ENCODE results near the gene SLC25A25. TPM values are rescaled to one million over a fixed set of nuclear protein-coding genes. Genes with fewer than 3 reads are reported as not detected.

Gene SLC25A25
- total RNA-seq, 4 donors from 2014 or later = 21.9 to 42.0 (median 30.8) TPM

DNA sequence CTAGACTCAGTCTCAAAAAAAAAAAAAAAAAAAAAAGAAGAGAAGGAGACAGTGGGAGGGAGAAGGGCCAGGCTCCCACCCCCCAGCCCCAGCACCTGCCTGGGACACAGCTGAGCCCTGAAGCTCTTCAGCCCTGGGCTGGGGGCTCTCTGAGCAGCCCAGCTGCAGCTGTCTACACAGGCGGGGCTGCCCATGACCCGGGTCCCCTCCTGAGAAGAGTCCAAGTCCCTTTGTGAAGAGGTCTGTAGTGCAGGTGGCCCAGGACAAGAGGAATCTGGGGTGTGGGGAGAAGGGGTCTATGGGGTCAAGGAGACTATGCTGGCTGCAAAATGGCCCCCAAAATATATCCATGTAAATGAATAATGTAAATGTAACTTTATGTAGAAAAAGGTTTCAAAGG, 74.6 kb downstream of the SLC25A25 start:
- WGBS, 2 donors = 77 to 92% methylated on average over 2 of the region's 2 CpGs
- TF ChIP-seq, protein P1, sequence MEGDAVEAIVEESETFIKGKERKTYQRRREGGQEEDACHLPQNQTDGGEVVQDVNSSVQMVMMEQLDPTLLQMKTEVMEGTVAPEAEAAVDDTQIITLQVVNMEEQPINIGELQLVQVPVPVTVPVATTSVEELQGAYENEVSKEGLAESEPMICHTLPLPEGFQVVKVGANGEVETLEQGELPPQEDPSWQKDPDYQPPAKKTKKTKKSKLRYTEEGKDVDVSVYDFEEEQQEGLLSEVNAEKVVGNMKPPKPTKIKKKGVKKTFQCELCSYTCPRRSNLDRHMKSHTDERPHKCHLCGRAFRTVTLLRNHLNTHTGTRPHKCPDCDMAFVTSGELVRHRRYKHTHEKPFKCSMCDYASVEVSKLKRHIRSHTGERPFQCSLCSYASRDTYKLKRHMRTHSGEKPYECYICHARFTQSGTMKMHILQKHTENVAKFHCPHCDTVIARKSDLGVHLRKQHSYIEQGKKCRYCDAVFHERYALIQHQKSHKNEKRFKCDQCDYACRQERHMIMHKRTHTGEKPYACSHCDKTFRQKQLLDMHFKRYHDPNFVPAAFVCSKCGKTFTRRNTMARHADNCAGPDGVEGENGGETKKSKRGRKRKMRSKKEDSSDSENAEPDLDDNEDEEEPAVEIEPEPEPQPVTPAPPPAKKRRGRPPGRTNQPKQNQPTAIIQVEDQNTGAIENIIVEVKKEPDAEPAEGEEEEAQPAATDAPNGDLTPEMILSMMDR (IDR thresholded peaks at IDR 0.05) = no peak
- TF ChIP-seq POLR2A (IDR thresholded peaks at IDR 0.05) = no peak
- Histone ChIP-seq H3K27ac (no peak overlapping the region), H3K36me3 (no peaks in the 10 kb centered on the region), H3K4me1 (peaks cover 7 to 14% of the 10 kb centered on the region in 2 donors), H3K9me3 (no peaks in the 10 kb centered on the region), H3K4me3 (replicated peaks in 1 of 3) (no peak overlapping the region), H3K27me3 (no peaks in the 10 kb centered on the region)
- no peak for DNase-seq
- intact Hi-C loops (cut with DNase I) = no loop called here

DNA sequence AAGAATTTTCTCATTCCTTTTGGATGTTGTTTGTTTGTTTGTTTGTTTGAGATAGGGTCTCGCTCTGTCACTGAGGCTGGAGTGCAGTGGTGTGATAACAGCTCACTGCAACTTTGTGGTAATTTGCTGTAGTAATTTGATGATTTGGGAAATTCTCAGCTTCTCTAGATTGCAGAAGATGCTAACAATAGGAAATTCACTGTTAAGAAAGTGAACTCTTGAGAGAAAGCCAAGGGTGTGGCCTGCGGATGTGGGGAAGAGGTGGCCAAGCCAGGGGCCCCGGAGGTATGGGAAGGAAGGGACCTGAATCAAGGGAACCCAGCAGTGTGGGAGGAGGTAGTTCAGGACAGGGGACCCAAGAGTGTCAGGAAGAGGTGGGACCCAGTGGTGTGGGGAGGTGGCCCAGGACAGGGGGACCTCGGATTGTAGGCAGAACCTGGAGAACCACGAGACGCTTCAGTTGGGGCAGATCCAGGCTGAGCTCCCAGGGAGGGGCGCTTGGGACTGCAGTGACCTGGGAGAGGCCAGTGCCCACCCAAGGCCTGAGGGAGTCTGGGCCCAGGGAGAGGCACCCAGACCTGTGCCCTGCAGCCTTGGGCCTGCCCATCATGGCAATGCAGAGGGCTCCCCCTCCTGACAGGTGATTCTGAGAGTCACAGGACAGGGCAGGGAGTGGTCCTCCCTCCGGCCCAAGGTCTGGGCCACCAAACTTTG, 75.7 kb downstream of the SLC25A25 start:
- H3K36me3 ChIP-seq = no peaks in the 10 kb centered on the region
- peaks cover 9 to 19% of the 10 kb centered on the region in 2 donors for H3K4me1 ChIP-seq
- DNase-seq = no peak
- H3K9me3 ChIP-seq = no peaks in the 10 kb centered on the region
- no peaks in the 10 kb centered on the region for H3K27me3 ChIP-seq
- no peak overlapping the region for H3K27ac ChIP-seq
- intact Hi-C loops (cut with DNase I) = no loop called here
- 84 to 88% methylated on average over 7 to 8 of the region's 8 CpGs for WGBS, 2 donors
- no peak overlapping the region for H3K4me3 ChIP-seq (replicated peaks in 1 of 3)
- TF ChIP-seq POLR2A (IDR thresholded peaks at IDR 0.05) = no peak
- TF ChIP-seq, protein P1 (IDR thresholded peaks at IDR 0.05) = no peak

DNA sequence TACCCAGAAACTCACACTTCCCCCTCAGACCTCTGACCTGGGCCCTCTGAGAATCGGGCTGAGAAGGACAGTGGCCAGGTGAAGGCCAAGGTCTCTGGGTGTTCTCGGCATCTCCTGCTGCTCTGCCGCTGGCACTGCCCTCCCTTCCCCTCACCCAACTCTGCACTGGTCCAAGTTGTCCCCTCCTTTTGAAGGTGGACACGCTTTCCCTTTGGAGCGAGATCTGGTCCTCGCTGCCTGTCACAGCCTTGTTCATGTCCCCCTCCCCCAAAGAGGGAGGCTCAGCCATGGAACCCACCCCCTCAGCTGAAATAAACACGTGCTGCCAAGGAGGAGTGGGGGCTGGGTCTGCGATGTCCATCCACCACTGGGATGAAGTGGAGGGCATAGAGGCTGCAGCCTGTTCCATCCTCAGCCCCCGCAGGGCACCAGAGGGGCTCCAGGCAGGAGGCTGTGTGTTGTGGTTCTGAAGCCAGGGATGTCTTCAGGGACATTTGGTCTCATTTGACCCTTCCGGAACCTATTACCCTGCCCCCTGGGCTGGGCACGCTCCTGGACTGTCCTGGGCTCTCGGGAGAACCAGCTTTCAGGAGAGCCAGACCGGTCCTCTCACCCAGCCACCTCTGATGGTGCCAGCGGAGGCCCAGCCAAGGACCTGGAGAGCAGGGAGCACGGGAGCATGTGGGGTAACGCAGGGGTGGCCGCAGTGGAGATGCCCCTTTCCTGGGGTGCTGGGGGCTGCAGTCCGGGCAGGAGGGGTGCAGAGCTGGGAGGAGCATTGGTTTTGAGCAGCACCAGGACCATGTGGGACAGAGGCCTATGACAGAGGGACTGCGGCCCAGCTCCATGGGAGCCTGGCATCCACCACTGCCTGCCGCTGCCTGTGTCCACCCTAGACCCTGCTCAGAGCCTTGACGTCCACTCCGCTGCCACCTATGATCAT, 76.5 kb downstream of the SLC25A25 start:
- no peaks in the 10 kb centered on the region for H3K36me3 ChIP-seq

DNA sequence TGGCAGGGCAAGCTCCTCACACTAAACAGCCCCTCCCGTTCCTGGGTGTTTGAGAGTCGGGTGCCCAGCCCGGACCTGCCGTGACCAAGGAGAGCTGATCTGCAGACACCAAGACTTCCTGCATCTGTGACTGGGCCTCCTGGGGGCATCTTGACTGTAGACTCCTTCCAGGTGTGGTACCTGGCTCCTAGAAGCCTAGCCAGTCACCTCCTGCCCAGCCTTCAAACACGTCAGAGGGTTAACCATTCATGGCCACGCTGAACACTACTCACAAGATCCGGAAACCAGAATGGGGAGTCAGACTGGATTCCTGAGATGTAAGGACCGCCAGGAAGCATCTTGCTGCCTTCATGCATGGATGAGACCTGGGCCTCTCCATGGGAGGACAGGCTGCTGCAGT, 77.5 kb downstream of the SLC25A25 start:
- TF ChIP-seq POLR2A (IDR thresholded peaks at IDR 0.05) = no peak
- TF ChIP-seq, protein P1 (IDR thresholded peaks at IDR 0.05) = no peak
- H3K4me1 ChIP-seq = peaks cover 16 to 33% of the 10 kb centered on the region in 2 donors
- H3K4me3 ChIP-seq (replicated peaks in 1 of 3) = no peak overlapping the region
- H3K36me3 ChIP-seq = no peaks in the 10 kb centered on the region
- H3K27me3 ChIP-seq = no peaks in the 10 kb centered on the region
- intact Hi-C loops (cut with DNase I) = no loop called here
- peak; percentile 68 to 76 for DNase-seq
- no peak overlapping the region for H3K27ac ChIP-seq
- no peaks in the 10 kb centered on the region for H3K9me3 ChIP-seq
- WGBS, 2 donors = 28 to 53% methylated on average over 4 to 5 of the region's 8 CpGs

More for the DNA sequence above, 76.5 kb downstream of the SLC25A25 start:
- Histone ChIP-seq H3K4me3 (replicated peaks in 1 of 3) (no peak overlapping the region), H3K27ac (no peak overlapping the region), H3K4me1 (peaks cover 15 to 28% of the 10 kb centered on the region in 2 donors), H3K27me3 (no peaks in the 10 kb centered on the region), H3K9me3 (no peaks in the 10 kb centered on the region)
- 90 to 93% methylated on average over 11 to 21 of the region's 22 CpGs for WGBS, 2 donors
- no peak for DNase-seq
- no peak for TF ChIP-seq POLR2A (IDR thresholded peaks at IDR 0.05)
- TF ChIP-seq, protein P1 (IDR thresholded peaks at IDR 0.05) = no peak
- intact Hi-C loops (cut with DNase I) = no loop called here
